Endodermal cell (in vitro differentiated cells): Measurements from ENCODE around the gene APLN. TPM values are rescaled to one million over a fixed set of nuclear protein-coding genes. Genes with fewer than 3 reads are reported as not detected.

Experiments
- DNase-seq: peaks from one replicate; pipeline ENCODE4 v3.0.0-alpha.2; 2017
- H3K27ac ChIP-seq: 2 replicates; pipeline ENCODE4 v1.5.1; 2013; ENCODE audit warnings: mild to moderate bottlenecking, low read depth, low read length, moderate library complexity
- H3K27me3 ChIP-seq: 2 replicates; pipeline ENCODE4 v1.6.1; 2013; ENCODE audit warnings: mild to moderate bottlenecking, low read length, moderate library complexity; ENCODE audit not compliant: insufficient read depth, control insufficient read depth, poor library complexity, severe bottlenecking
- H3K36me3 ChIP-seq: 2 replicates; pipeline ENCODE4 v1.7.0; 2013; ENCODE audit warnings: mild to moderate bottlenecking, low read length, moderate library complexity; ENCODE audit not compliant: control insufficient read depth, insufficient read depth
- H3K4me1 ChIP-seq: one replicate; pipeline ENCODE4 v1.7.0; 2013; ENCODE audit warnings: low read length; ENCODE audit not compliant: control insufficient read depth, insufficient read depth
- H3K4me3 ChIP-seq: 2 replicates; pipeline ENCODE4 v1.5.1; 2013; ENCODE audit warnings: mild to moderate bottlenecking, low read length, moderate library complexity
- H3K9ac ChIP-seq: 2 replicates; pipeline ENCODE4 v1.6.1; 2013; ENCODE audit warnings: mild to moderate bottlenecking, low read length, moderate library complexity; ENCODE audit not compliant: poor library complexity, severe bottlenecking; ENCODE audit errors: extremely low read depth
- H3K9me3 ChIP-seq: 2 replicates; pipeline ENCODE4 v1.6.1; 2013; ENCODE audit warnings: mild to moderate bottlenecking, low read length, moderate library complexity; ENCODE audit not compliant: control insufficient read depth
- H3K27ac Mint-ChIP-seq: 2 replicates; pipeline ENCODE4 v1.8.0; 2020; ENCODE audit warnings: mixed read lengths
- H3K27me3 Mint-ChIP-seq: 2 replicates; pipeline ENCODE4 v1.8.0; 2021; ENCODE audit warnings: mild to moderate bottlenecking, mixed read lengths; ENCODE audit not compliant: insufficient read depth
- H3K36me3 Mint-ChIP-seq: 2 replicates; pipeline ENCODE4 v1.8.0; 2020; ENCODE audit warnings: low read depth, mixed read lengths
- H3K4me1 Mint-ChIP-seq: 2 replicates; pipeline ENCODE4 v1.8.0; 2020; ENCODE audit warnings: mixed read lengths
- H3K4me3 Mint-ChIP-seq: 2 replicates; pipeline ENCODE4 v1.8.0; 2020; ENCODE audit warnings: mild to moderate bottlenecking, moderate library complexity, mixed read lengths
- H3K9me3 Mint-ChIP-seq: 2 replicates; pipeline ENCODE4 v1.8.0; 2020; ENCODE audit warnings: mild to moderate bottlenecking, mixed read lengths
- CTCF ChIP-seq: fragments of 200-600 bp; sonication (generic); conservative IDR thresholded peaks from 2 replicates; pipeline ENCODE4 v1.5.0; 2021; ENCODE audit warnings: antibody characterized with exemption, mild to moderate bottlenecking
- WGBS, 2 experiments: methylation state at CpG; one replicate each; pipeline versions ENCODE4 v1.1.5 to v1.1.7; 2013; ENCODE audit warnings: missing lambda C conversion rate in 2 of 2, mixed read lengths in 1 of 2; ENCODE audit not compliant: insufficient coverage in 1 of 2, insufficient read length in 1 of 2; 5-methylcytosine and 5-hydroxymethylcytosine counted together
- total RNA-seq, 2 donors: library from RNA; stranded (reverse); fragmentation: NEBNext Ultra II Directional in 1 of 2; extraction: Animal tissue kit (Norgen Biotek cat#: 25700) in 1 of 2; gene quantifications; 2 replicates in 1 of 2; 3 replicates in 1 of 2; pipeline ENCODE4 v1.2.1, GENCODE V29; 2021

APLN gene
- total RNA-seq, 2 donors from 2014 or later, result 0.22 TPM; not detected in 1

GRCh38 chrX:129661369-129661768 lies 6.6 kb upstream of the APLN start:
- no peak for DNase-seq
- Histone ChIP-seq H3K4me1 (no peaks in the 10 kb centered on the region), H3K9ac (no peak overlapping the region), H3K36me3 (no peaks in the 10 kb centered on the region), H3K27me3 (no peaks in the 10 kb centered on the region), H3K9me3 (no peaks in the 10 kb centered on the region), H3K27ac (no peak overlapping the region), H3K4me3 (no peak overlapping the region)
- Mint-ChIP-seq H3K9me3 (peaks cover 17% of the 10 kb centered on the region), H3K27ac (no peak overlapping the region), H3K36me3 (no peaks in the 10 kb centered on the region), H3K4me3 (no peak overlapping the region), H3K4me1 (peaks cover 3% of the 10 kb centered on the region), H3K27me3 (peaks cover 36% of the 10 kb centered on the region)
- no peak for TF ChIP-seq CTCF
- WGBS, 2 experiments, result no CpG with 5 or more reads among the region's 1 CpG

GRCh38 chrX:129659861-129660260 lies 5.1 kb upstream of the APLN start:
- no peak for TF ChIP-seq CTCF
- H3K9ac ChIP-seq, result no peak overlapping the region
- H3K4me3 ChIP-seq, result no peak overlapping the region
- no peaks in the 10 kb centered on the region for H3K4me1 ChIP-seq
- Mint-ChIP-seq H3K27me3 (peaks cover 50% of the 10 kb centered on the region), H3K9me3 (peaks cover 17% of the 10 kb centered on the region), H3K27ac (no peak overlapping the region), H3K4me3 (no peak overlapping the region), H3K36me3 (no peaks in the 10 kb centered on the region), H3K4me1 (peaks cover 5% of the 10 kb centered on the region)
- no peaks in the 10 kb centered on the region for H3K36me3 ChIP-seq
- no peaks in the 10 kb centered on the region for H3K9me3 ChIP-seq
- 67 to 84% methylated on average over 1 to 5 of the region's 5 CpGs for WGBS, 2 experiments
- H3K27me3 ChIP-seq, result peaks cover 12% of the 10 kb centered on the region
- DNase-seq, result no peak
- H3K27ac ChIP-seq, result no peak overlapping the region

GRCh38 chrX:129659141-129659540 lies 4.4 kb upstream of the APLN start:
- Mint-ChIP-seq H3K9me3 (peaks cover 17% of the 10 kb centered on the region), H3K27me3 (peaks cover 53% of the 10 kb centered on the region), H3K4me3 (no peak overlapping the region), H3K27ac (no peak overlapping the region), H3K4me1 (peaks cover 5% of the 10 kb centered on the region), H3K36me3 (no peaks in the 10 kb centered on the region)
- Histone ChIP-seq H3K9me3 (no peaks in the 10 kb centered on the region), H3K36me3 (no peaks in the 10 kb centered on the region), H3K27me3 (peaks cover 15% of the 10 kb centered on the region), H3K9ac (no peak overlapping the region), H3K4me1 (no peaks in the 10 kb centered on the region), H3K27ac (no peak overlapping the region), H3K4me3 (no peak overlapping the region)
- TF ChIP-seq CTCF, result no peak
- DNase-seq, result no peak
- WGBS, 2 experiments, result 90% methylated on average over 2 of the region's 2 CpGs; no CpG with 5 or more reads in 1 of the 2 experiments
